Trophoblast cell (in vitro differentiated cells and primary cell): ENCODE results near the gene RAB39A.

Experiments
- DNase-seq, 2 donors: peaks; one replicate each; pipeline ENCODE4 v3.0.0-alpha.2; 2016
- H2AFZ ChIP-seq: 2 replicates; pipeline ENCODE4 v1.6.1; 2013; ENCODE audit warnings: low read length, moderate library complexity, mild to moderate bottlenecking; ENCODE audit not compliant: insufficient read depth, poor library complexity
- H2AK5ac ChIP-seq: 2 replicates; pipeline ENCODE4 v1.6.1; 2013; ENCODE audit warnings: mild to moderate bottlenecking, low read length
- H2BK120ac ChIP-seq: 2 replicates; pipeline ENCODE4 v1.6.1; 2013; ENCODE audit warnings: low read length, mild to moderate bottlenecking, moderate library complexity; ENCODE audit not compliant: insufficient read depth, poor library complexity
- H2BK12ac ChIP-seq: 2 replicates; pipeline ENCODE4 v1.6.1; 2013; ENCODE audit warnings: mild to moderate bottlenecking, low read length, moderate library complexity
- H2BK5ac ChIP-seq: 2 replicates; pipeline ENCODE4 v1.6.1; 2013; ENCODE audit warnings: low read length, low read depth, moderate library complexity, mild to moderate bottlenecking; ENCODE audit not compliant: poor library complexity
- H3K14ac ChIP-seq: 2 replicates; pipeline ENCODE4 v1.6.1; 2013; ENCODE audit warnings: mild to moderate bottlenecking, low read length
- H3K18ac ChIP-seq: 2 replicates; pipeline ENCODE4 v1.6.1; 2013; ENCODE audit warnings: mild to moderate bottlenecking, low read length
- H3K23ac ChIP-seq: 2 replicates; pipeline ENCODE4 v1.6.1; 2013; ENCODE audit warnings: low read length
- H3K27ac ChIP-seq: 2 replicates; pipeline ENCODE4 v1.5.1; 2013; ENCODE audit warnings: low read depth, mild to moderate bottlenecking, inconsistent platforms, low read length, moderate library complexity
- H3K27me3 ChIP-seq: 2 replicates; pipeline ENCODE4 v1.6.1; 2013; ENCODE audit warnings: inconsistent platforms, mild to moderate bottlenecking, low read length, moderate library complexity; ENCODE audit not compliant: insufficient read depth
- H3K36me3 ChIP-seq, 2 experiments: 1 replicate in 1 of 2; 2 replicates in 1 of 2; pipeline ENCODE4 v1.6.1; 2013; ENCODE audit warnings: low read length in 2 of 2, mild to moderate bottlenecking in 2 of 2, moderate library complexity in 1 of 2; ENCODE audit not compliant: insufficient read depth in 2 of 2, control insufficient read depth in 1 of 2
- H3K4ac ChIP-seq: 2 replicates; pipeline ENCODE4 v1.6.1; 2013; ENCODE audit warnings: low read depth, mild to moderate bottlenecking, low read length, moderate library complexity
- H3K4me1 ChIP-seq, 2 experiments: 1 replicate in 1 of 2; 2 replicates in 1 of 2; pipeline ENCODE4 v1.6.1; 2013; ENCODE audit warnings: low read length in 2 of 2, mild to moderate bottlenecking in 2 of 2, moderate library complexity in 1 of 2; ENCODE audit not compliant: insufficient read depth in 2 of 2, control insufficient read depth in 1 of 2
- H3K4me2 ChIP-seq: 2 replicates; pipeline ENCODE4 v1.6.1; 2013; ENCODE audit warnings: inconsistent platforms, mild to moderate bottlenecking, low read length, moderate library complexity
- H3K4me3 ChIP-seq: 2 replicates; pipeline ENCODE4 v1.5.1; 2013; ENCODE audit warnings: mild to moderate bottlenecking, low read depth, low read length, inconsistent platforms
- H3K79me1 ChIP-seq: one replicate; pipeline ENCODE4 v1.6.1; 2013; ENCODE audit warnings: low read length
- H3K79me2 ChIP-seq: 2 replicates; pipeline ENCODE4 v1.6.1; 2013; ENCODE audit warnings: low read length, mild to moderate bottlenecking; ENCODE audit not compliant: control insufficient read depth, insufficient read depth, poor library complexity
- H3K9ac ChIP-seq: 2 replicates; pipeline ENCODE4 v1.6.1; 2013; ENCODE audit warnings: mild to moderate bottlenecking, low read length
- H3K9me3 ChIP-seq: 2 replicates; pipeline ENCODE4 v1.6.1; 2013; ENCODE audit warnings: low read depth, mild to moderate bottlenecking, control low read depth, inconsistent platforms, low read length; ENCODE audit not compliant: insufficient read depth
- H4K12ac ChIP-seq: 2 replicates; pipeline ENCODE4 v1.6.1; 2013; ENCODE audit warnings: low read depth, mild to moderate bottlenecking, low read length, moderate library complexity
- H4K8ac ChIP-seq: 2 replicates; pipeline ENCODE4 v1.6.1; 2013; ENCODE audit warnings: low read depth, mild to moderate bottlenecking, low read length, moderate library complexity
- H4K91ac ChIP-seq: one replicate; pipeline ENCODE4 v1.6.1; 2013; ENCODE audit warnings: low read depth, mild to moderate bottlenecking, low read length, moderate library complexity
- WGBS: extraction: QIAGEN DNeasy Blood & Tissue Kit; methylation state at CpG from one replicate; pipeline ENCODE4 v1.1.7; 2013; ENCODE audit warnings: missing lambda C conversion rate; ENCODE audit not compliant: insufficient read length, insufficient coverage; ENCODE audit errors: extremely low coverage; 5-methylcytosine and 5-hydroxymethylcytosine counted together

RAB39A gene

DNA sequence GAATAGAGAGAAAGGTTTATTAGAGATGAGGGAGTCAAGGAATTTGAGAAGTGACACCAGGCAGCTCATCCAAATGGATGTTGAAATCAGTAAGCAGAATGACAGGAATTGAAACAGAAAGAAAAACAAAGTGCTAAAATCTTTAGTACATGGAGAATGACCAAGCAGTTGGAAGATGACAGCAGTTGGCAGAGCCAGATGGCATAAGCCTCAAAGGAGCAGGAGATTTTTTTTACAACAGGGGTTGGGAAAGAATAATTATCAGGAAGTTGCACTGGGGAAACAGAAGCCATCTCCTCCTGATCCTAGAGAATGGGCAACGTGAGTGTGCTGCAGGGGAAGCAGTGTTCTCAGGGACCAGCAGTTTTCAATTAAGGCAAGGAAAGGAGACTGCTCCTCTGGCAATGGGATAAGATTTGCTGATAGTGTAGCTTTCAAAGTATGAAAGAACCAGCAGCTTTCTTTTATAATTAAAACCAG lies 28.9 kb downstream of the RAB39A start:
- H2BK12ac ChIP-seq = no peak overlapping the region
- H3K79me1 ChIP-seq = no peaks in the 10 kb centered on the region
- no peak overlapping the region for H2BK5ac ChIP-seq
- H3K4me2 ChIP-seq = no peak overlapping the region
- no peak overlapping the region for H3K4me3 ChIP-seq
- no peak overlapping the region for H3K9ac ChIP-seq
- DNase-seq = peak; percentile 5 to 64
- H4K91ac ChIP-seq = no peak overlapping the region
- H3K18ac ChIP-seq = no peak overlapping the region
- no peak overlapping the region for H4K8ac ChIP-seq
- H3K4ac ChIP-seq = no peak overlapping the region
- no peaks in the 10 kb centered on the region for H3K9me3 ChIP-seq
- H4K12ac ChIP-seq = no peak overlapping the region
- H2AFZ ChIP-seq = no peak overlapping the region
- no peaks in the 10 kb centered on the region for H3K4me1 ChIP-seq
- H2BK120ac ChIP-seq = no peak overlapping the region
- H3K27me3 ChIP-seq = no peaks in the 10 kb centered on the region
- no peaks in the 10 kb centered on the region for H3K79me2 ChIP-seq
- H3K27ac ChIP-seq = no peak overlapping the region
- H2AK5ac ChIP-seq = no peak overlapping the region
- WGBS = no CpG with 5 or more reads among the region's 1 CpG
- no peaks in the 10 kb centered on the region for H3K36me3 ChIP-seq
- H3K23ac ChIP-seq = no peak overlapping the region
- H3K14ac ChIP-seq = no peak overlapping the region

DNA sequence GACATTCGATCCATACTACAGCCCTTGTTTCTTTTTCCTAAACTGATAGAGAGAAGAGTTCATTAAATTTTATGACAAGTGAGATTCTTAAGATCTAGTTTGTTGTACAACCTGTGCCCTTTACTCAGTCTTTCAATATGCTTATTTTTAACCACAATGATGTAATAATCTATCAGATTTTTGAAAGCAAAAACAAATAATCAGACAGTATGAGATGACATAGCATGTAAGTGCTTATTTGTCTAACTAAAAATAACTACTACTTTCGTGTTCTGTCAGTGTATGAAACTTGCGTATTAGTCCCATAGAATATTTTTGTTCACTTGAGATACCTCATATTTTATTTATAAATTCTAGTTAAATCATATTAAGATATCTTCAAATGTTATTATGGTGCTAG lies 33.2 kb downstream of the RAB39A start:
- Histone ChIP-seq H3K79me2 (no peaks in the 10 kb centered on the region), H3K14ac (no peak overlapping the region), H4K8ac (no peak overlapping the region), H3K18ac (no peak overlapping the region), H3K27ac (no peak overlapping the region), H3K9ac (no peak overlapping the region), H3K36me3 (no peaks in the 10 kb centered on the region), H3K79me1 (no peaks in the 10 kb centered on the region), H4K91ac (no peak overlapping the region), H3K23ac (no peak overlapping the region), H2BK12ac (no peak overlapping the region), H3K4me3 (no peak overlapping the region), H2AFZ (no peak overlapping the region), H3K27me3 (no peaks in the 10 kb centered on the region), H2BK120ac (no peak overlapping the region), H3K4ac (no peak overlapping the region), H3K4me2 (no peak overlapping the region), H3K4me1 (peaks cover 0 to 2% of the 10 kb centered on the region in 2 experiments), H3K9me3 (no peaks in the 10 kb centered on the region), H4K12ac (no peak overlapping the region), H2BK5ac (no peak overlapping the region), H2AK5ac (no peak overlapping the region)
- DNase-seq = no peak
- no CpG with 5 or more reads among the region's 3 CpGs for WGBS

DNA sequence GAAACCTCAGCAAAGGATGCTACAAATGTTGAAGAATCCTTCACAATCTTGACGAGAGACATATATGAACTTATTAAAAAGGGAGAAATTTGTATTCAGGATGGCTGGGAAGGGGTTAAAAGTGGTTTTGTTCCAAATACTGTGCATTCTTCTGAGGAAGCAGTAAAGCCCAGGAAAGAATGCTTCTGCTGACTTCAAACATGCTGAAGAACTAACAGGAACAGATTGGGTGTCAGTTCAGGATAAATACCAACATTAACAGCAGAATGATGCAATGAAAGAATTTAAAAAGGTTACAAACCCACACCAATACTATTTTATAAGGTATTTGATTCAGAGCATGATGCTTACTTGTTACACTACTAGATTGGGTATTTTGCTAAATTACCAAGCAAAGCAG lies 33.9 kb downstream of the RAB39A start:
- H3K4me2 ChIP-seq = no peak overlapping the region
- no peak overlapping the region for H2BK120ac ChIP-seq
- H2AFZ ChIP-seq = no peak overlapping the region
- peaks cover 0 to 2% of the 10 kb centered on the region in 2 experiments for H3K4me1 ChIP-seq
- H3K27me3 ChIP-seq = no peaks in the 10 kb centered on the region
- no peak overlapping the region for H2AK5ac ChIP-seq
- H3K14ac ChIP-seq = no peak overlapping the region
- no peak overlapping the region for H4K12ac ChIP-seq
- H3K79me2 ChIP-seq = no peaks in the 10 kb centered on the region
- no peak overlapping the region for H2BK12ac ChIP-seq
- H3K18ac ChIP-seq = no peak overlapping the region
- H3K23ac ChIP-seq = no peak overlapping the region
- no peak overlapping the region for H4K8ac ChIP-seq
- H3K79me1 ChIP-seq = no peaks in the 10 kb centered on the region
- H2BK5ac ChIP-seq = no peak overlapping the region
- WGBS = no CpG with 5 or more reads among the region's 1 CpG
- no peak overlapping the region for H3K4ac ChIP-seq
- no peaks in the 10 kb centered on the region for H3K9me3 ChIP-seq
- no peak overlapping the region for H3K9ac ChIP-seq
- no peak overlapping the region for H3K27ac ChIP-seq
- H3K36me3 ChIP-seq = no peaks in the 10 kb centered on the region
- DNase-seq = peak in 1 of 2 donors; percentile 54
- no peak overlapping the region for H4K91ac ChIP-seq
- H3K4me3 ChIP-seq = no peak overlapping the region

DNA sequence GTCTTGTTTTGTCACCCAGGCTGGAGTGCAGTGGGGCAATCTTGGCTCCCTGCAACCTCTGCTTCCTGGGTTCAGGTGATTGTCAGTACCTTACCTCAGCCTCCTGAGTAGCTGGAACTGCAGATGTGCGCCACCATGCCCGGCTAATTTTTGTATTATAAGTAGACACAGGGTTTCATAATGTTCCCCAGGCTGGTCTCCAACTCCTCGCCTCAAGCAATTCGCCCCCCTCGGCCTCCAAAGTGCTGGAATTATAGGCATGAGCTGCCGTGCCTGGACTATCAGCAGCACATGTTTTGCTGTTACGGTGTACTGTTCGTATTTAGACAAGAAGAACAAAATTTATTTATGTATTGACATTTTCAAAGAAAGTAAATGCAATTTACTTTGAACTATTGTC lies 34.8 kb downstream of the RAB39A start:
- WGBS = no CpG with 5 or more reads among the region's 8 CpGs
- H3K27ac ChIP-seq = no peak overlapping the region

More for the DNA sequence above, 34.8 kb downstream of the RAB39A start:
- H3K79me1 ChIP-seq = no peaks in the 10 kb centered on the region
- no peak overlapping the region for H4K91ac ChIP-seq
- H4K12ac ChIP-seq = no peak overlapping the region
- H3K4ac ChIP-seq = no peak overlapping the region
- H3K9me3 ChIP-seq = no peaks in the 10 kb centered on the region
- H3K14ac ChIP-seq = no peak overlapping the region
- no peak overlapping the region for H3K23ac ChIP-seq
- no peak overlapping the region for H3K4me2 ChIP-seq
- H2BK5ac ChIP-seq = no peak overlapping the region
- no peak overlapping the region for H3K9ac ChIP-seq
- peaks cover 0 to 2% of the 10 kb centered on the region in 2 experiments for H3K4me1 ChIP-seq
- H3K18ac ChIP-seq = no peak overlapping the region
- H2BK120ac ChIP-seq = no peak overlapping the region
- H4K8ac ChIP-seq = no peak overlapping the region
- peak; percentile 51 to 69 for DNase-seq
- no peak overlapping the region for H2BK12ac ChIP-seq
- H2AFZ ChIP-seq = no peak overlapping the region
- no peaks in the 10 kb centered on the region for H3K27me3 ChIP-seq
- H2AK5ac ChIP-seq = no peak overlapping the region
- no peak overlapping the region for H3K4me3 ChIP-seq
- no peaks in the 10 kb centered on the region for H3K36me3 ChIP-seq
- H3K79me2 ChIP-seq = no peaks in the 10 kb centered on the region
